HG02943 (cell line): ENCODE data around the gene XCR1.

Experiments used
- ATAC-seq: cut with Tn5 transposase; IDR thresholded peaks from one replicate; pipeline ENCODE4 v1.9.1; 2021; ENCODE audit warnings: mild to moderate bottlenecking, low read depth, moderate library complexity; ENCODE audit not compliant: unreplicated experiment

Gene XCR1

DNA sequence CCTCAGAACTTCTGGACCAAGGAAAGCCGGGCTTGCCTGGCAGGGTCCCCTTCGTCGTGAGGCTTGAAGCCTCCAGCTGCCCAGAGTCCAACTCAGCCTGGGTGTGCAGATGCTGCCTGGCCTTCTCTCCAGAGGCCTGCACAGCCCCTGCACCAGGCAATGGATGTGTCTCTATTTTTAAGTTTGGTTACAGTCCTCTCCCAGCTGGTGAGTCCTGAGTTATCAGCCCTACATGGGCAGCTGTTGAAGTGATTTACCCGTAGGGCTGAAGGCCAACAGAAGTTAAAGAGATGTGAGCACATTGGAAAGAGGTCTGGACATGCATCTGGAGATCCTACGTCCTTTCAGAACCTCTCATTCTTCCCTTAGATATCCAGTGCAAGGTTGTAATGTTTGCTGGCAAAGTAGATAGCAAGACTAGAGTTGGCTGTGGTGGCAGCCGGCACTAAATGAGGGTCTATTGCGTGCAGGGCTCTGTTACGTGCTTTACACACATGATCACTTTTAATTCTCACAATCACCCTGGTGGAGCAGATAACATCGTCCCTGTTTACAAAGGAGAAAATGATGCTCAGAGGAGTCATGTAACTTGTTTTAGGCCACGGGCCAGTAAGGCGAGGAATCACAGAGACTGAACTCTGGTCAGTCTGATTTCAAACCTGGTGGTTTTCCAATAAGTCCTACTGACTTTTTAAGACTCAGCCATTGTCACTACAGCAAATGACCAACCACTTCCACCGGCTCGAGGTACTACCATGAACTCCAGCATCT is 41.6 kb downstream of the XCR1 start:
- no peak for ATAC-seq

DNA sequence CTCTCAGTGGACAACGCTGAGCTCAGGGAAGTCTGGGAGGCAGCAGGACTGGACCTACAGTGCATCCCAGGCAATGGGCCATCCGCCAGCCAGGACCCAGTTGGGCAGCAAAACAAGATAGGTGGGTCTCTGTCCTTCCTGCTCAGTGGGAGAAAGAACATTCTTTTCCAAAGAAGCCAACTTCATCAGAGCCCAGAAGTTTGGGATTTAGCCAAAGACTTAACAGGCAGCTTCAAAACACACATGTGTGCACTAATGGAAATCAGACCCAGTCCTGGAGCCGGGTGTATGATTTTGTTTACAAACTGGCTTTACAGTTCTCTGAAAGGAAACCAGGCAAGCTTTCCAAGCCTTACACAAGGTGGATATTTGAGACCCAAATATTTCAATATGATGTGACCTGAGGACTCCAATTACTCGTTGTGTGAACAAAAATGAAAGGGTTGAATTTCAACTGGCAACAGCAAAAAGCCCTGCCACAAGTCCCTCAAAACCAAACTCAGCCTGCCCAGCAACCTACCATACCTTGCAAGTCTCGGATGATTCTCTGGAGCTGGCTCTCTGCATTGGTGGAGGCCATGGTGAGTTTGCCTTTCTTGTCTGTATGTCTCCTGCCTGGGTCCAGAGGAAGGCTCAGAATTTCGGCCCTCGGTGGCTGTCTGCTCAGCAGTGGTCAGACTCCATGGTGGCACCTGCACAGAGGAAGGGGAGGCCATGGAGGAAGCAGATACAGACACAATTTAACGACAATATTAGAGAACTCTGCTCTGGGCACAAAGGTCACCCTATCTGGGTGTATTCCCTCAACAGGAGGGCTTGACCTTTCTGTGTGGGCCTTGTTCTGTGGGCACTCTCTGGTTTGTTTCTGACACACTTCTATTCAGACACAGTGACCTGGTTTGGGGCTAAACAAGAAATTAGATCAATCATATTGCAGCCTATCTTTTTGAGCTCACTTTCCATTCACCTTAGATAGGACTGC is 42.7 kb downstream of the XCR1 start:
- ATAC-seq: no peak

DNA sequence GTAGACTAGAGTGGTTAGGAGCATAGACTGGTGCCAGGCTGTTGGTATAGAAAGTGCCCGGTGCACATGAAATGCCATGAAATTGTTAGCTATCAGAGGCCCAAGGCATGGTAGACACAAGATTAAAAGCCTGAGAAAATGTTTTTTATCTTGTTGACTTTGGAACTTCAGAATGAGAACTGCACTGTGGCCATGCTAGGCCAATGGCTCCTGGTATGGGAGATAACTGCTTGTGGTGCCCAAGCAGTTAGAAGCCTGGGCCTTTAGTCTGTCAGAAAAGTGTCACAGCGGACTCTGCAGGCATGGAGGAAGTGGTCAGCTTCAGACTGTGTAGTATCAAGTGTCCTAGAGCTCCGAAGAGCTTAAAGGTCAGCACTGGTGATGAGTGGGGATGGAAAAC is 43.5 kb downstream of the XCR1 start:
- ATAC-seq: no peak

DNA sequence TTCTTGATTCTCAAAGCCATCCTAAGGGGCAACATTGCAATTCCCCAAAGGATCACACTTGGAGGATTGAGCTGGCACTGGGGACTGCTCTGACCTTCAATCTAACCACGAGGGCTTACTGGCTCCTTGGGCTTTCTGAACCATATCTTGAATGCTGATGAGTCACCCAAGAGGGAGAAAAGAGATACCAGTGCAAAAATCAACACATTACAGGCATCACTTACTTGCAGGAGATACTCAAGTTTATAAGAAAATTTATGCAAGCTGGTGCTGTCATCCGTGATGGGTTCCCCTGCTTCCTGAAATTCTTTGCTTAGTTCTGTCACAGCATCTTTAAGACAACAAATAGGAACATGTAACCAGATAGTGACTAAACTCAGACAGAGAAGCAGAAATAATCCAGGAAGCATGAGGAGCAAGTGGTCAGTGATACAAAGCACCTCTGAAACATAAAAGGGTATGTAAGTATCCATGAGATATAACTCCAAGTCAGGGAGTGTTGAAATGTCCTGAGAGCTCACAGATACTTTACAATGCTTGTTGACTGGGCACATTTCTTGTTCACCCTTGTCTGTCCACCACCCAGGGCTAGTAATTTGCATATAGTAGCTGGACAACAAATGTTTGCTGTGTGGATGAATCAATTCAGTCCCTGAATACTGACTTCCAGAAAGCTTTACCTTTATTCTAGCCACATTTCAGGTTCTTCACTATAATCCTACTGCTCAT is 45.8 kb downstream of the XCR1 start:
- ATAC-seq: no peak

DNA sequence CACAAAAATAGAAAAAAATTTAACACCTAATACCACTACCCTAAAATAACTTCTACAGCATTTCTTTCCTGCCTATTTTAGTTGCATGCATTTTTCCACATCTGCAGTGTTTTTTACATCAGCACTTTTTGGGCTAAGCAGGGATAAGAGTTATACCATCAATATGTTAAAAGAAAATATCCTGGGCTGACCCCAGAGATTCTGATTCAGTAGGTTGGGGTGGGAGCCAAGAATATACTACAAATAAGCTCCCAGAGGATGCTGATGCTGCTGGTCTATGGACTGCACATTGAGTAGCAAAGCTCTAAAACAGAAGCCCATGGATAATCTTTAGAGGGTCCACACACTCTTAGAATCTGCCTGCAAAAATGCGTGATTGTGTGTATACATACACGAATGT is 46.5 kb downstream of the XCR1 start:
- ATAC-seq: no peak

DNA sequence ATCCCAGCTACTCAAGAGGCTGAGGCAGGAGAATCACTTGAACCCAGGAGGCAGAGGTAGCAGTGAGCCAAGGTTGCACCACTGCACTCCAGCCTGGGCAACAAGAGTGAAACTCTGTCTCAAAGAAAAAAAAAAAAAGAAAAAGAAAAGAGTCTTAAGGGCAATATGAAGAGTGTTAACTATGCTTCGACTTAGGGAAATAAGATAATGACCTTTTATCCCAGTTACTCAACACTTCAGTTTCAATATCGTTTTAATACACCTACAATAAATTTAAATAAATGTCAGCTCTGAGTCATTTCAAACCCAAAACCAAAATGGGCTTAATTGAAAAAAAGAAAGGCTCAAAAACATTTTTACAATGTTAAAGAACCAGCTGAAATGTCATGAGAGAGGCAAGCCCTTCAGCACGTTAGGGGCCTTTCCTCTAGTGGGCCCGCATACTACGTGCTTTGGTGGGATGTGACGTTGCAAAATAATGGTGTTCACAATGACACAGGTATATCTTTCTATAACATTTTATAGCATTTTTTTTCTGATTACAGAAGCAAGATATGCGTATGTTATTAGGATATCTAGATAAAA is 47.0 kb downstream of the XCR1 start:
- no peak for ATAC-seq

DNA sequence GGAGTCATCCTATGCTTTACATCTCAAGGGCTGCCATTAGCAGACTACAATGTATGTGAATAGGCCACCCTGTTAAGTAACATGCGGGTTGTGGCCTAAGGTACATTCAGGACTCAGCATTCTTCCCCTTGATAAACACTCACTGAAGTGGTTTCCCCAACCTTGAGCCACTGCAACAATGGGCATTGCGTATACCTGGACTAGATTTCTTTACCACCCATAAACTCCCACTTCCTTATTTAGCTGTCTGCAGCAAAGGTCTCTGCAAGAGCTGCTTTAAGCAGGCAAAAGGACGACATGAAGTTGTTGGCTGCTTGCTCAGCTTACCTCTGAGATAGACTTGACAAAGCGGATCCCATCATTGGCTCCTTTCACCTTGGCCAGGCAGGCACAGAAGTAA is 47.9 kb downstream of the XCR1 start:
- no peak for ATAC-seq

DNA sequence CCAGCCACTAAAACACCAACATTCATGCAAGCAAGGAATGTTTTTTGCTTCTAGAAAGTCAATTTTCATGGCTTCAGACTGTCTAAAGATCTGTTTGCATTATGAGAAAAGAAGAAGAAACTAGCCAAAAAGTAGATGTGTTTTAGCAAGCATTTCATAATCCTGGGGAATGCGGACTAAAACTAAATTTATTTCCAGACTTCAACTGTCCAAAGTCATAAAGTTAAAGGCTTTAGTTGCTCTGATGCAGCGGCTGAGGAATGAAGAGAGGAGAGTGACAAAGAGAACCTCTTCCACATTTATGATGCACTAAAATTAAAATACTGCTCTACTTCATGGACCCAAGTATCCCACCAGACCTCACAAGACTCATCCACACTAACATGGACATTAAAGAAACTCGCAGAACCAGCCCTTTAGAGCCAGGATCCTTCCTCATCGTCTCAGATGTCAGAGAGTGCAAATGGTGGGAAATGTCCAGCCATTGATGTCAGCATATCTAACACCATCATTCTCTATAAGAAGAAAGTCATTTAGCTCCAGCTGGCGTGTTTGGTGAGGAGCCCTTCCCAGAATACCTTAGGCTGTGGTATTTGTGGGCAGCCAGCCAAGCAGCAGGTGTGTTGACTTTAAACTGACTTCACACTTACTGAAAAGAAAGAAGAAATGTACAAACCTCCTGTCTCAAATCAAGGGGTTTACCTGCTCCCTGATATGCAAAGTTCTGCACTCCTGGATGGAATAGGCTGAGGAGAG is 49.1 kb downstream of the XCR1 start:
- ATAC-seq: no peak

DNA sequence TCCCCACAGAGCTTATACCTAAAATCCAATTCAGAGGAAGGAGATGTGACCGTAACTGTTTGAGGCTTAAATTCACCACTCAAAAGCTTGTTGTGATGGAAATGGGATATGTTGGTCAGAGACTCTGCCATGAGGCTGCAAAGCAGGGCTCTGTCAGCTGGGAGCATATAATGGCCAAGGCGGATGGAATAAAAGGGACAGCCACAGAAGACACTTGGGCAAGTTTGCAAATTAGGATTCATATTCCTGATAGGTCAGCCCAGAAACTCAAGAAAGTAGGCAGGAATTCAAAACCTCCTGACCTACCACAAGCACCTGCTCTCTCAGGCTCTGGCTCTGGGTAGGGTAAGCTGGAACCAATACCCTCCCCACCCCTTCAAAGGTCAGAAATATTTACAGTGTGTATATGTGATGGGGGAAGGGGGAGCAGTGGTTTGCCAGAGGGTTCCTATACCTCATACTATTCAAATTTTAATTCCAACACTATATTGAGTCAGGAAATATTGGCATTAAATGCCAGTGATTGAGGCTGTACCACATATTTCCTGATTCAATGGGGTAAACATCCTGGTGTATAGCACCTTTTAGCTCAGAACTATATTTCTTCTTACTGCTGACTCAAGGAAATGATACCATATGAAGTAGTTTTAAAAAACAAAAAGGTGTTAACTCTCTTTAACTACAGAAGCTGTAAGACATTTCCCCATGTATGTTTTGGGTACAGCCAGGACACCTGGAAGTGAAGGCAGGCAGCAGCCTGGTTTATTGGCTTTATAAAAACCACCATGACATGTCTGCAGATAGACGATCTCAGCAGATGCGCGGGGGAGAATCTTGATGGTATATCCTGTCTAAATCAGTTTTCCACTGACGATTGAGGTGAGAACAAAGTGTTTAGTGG is 50.8 kb downstream of the XCR1 start:
- ATAC-seq: no peak

DNA sequence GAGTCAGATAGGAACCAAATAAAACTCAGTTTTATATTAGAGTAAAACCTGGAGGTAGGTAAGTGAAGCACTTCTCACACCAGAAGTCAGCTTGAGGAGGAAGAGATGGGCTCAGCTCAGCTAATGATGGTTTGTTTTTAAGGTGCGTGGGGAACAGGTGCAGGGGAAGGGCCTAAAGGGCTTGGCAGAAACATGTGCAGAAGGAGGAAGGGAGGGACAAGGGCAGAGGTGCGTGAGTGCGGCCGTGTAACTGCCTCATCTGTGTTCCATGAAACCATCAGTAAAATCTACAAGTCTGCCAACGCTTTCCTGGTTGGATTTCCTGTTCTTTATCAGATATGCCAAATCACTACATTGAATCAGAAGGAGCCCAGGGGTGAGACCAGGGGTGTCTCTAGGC is 51.6 kb downstream of the XCR1 start:
- no peak for ATAC-seq

DNA sequence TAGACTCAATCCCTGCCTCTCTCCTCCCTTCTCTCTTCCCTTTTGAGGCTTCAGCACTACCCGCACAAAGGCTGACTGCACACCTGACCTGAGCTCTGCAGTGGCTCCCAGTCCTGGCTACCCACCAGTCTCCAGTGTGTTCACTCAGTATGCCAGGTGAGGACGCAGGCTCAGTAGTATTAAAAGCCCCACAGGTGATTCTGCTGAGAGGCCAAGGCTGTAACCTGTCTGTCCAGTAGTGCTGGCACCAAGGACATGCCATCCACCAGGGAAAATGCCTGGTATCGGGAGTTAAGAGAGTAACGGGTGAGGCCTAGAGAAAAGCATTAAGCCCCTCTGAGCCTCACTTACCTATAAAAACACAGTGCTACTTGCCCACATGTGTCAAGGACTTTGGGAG is 52.6 kb downstream of the XCR1 start:
- ATAC-seq: no peak

DNA sequence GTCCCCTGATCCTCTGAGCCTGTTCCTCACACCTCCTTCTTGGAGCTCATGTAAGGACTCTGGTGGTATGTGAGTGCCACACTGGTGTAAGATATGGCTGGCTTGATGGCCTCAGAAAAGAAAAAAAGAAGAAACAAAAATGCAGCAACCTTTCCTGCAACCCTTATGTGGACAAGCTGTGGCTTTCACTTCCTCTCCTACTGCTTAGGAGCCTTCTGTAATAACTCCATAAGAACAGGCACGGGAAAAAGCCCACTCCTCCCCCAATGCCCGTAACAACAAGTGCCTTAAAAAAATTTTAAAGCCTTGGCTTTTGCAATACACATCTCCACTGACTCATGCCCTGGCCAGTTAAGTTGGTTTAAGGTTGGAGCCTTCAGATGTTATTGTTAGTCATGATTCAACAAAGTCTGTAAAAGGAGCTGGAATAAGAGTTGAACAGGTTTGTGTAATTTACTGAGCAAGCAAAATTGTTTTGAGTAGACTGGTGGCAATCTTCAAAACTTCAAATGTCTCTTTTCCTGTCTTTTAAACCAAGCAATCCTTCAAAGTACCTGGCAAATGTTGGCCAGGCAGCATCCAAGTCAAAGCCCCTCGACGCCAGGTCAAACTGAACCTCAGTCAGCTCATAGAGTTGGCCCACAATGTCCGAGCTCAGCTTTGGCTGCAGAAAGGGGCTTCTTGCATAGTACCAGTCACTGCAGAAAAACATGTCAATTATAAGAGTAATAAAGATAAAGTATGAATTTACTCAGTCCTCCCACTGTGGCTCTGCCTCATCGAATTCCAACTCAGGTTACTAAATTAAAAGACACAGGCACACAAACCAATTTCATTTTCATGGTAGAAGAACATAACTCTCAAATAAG is 54.5 kb downstream of the XCR1 start:
- no peak for ATAC-seq

DNA sequence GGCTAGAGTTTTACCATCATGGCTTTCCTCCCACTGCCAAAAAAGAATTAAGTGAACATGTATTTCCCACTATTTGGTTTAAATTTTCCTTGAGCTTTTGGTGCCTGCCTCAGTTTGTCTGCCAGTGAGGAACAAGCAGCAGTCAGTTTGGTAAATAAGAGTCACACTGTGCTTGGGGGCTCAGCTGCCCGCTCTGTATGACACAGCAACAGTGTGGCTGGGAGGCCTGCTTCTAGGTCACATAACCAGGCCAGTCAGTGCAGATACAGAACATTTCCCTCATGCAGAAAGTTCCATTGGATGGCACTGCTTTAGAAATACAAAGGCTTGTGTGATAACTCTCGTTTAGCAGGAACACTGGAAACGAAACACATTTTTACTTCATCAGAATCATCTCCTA is 57.3 kb downstream of the XCR1 start:
- no peak for ATAC-seq

DNA sequence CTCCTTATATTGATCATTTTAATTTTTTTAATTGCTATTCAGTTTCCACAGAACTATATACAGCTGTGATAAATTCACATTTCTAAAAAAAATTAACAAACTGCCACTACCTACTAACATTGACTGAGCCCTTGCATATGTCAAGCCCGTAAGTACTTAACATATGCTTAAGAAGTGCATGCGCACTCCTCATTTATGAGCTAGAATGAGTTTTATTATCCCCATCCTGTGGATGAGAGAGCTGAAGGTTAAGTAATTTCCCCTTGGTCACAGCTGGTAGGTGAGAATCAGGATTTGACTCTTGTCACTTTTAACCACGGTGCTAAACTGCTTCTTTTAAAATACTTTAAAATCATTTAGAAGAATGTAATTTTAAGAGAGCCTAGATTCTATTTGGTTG is 58.2 kb downstream of the XCR1 start:
- ATAC-seq: no peak

DNA sequence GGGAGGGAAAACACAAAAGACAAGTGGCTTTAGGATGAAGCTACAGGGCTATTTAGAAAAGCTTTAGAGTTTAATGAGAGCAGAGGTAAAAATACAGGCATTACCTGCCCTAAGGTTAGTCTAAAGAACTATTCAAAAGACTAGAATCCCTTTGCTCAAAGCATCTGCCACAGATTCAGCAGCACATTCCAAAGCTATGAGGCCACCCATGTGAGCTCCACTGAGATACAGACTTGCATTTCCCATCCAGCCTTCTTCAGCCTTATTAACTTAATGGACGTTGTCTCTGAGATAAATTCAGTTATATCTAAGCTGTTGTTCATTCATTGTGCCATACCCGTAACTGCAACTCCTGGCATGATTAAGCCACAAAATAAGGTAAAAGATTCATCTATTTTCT is 58.6 kb downstream of the XCR1 start:
- no peak for ATAC-seq

DNA sequence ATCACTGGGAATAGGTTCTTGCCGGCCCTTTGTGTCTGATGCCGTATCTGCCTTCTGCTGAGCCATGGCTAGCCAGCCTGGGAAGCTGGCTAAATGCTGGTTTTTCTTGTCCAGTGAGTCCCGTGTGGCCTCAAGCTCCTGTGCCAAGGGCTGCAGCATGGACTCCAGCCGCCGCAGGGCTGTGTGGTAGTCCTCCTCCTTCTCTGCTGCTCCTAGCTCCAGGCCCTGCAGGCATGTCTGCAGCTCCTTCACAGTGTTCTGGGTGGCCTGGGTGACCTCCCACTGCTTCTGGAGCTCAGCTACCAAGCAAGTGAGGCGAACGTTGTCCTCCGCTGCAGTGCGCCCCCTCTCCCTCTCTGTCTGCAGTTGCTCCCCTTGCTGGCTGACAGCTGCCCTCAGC is 59.1 kb downstream of the XCR1 start:
- no peak for ATAC-seq

DNA sequence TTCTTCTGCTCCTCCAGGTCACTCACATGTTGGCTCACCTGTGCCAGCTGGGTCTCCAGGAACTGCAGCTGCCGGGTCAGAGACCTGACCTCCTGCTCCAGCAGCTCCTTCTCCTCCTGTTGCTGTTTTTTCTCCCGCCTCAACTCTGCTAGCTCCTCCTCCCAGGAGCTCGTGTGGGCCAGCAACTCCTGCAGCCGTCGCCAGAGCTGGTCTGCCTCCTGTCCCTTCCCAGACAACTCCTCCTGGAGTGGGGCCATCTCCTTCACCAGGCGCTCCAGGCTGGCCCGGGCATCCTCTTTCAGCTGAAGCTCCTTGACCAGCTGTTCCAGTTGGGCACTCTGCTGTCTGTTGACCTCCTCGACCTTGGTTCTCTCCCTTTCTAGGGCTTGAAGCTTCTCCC is 59.6 kb downstream of the XCR1 start:
- no peak for ATAC-seq
